ENCODE data around the gene OR7G2. TPM values are rescaled to one million over a fixed set of nuclear protein-coding genes. Genes with fewer than 3 reads are reported as not detected.

The OR7G2 gene
- total and polyA plus RNA-seq, 9 of the 15 experiments (the other 6 are each of a cell fraction or from before 2014, with no cell fraction given): 0.20 TPM; not detected in 8

DNA sequence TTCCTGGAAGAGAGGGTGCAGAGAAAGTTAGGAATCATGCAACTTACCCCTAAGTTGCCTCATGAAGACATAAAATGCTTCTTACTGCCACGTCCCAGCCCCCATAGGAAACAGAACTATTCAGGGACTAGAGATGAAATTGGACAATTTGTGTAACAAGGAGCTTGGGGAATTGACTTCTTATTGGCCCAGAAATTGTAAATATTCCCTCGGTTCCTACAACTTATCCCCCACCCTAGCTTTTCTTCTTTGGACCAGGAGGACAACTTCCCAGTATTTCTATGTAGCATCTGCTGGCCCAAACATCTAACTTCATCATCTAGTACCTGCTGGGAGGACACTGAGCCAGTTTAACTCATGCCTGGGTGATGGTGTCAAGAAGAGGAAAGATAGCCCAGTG is 20.5 kb downstream of the OR7G2 start, which contains the start of gene OR1M1 (continued):
- TF ChIP-seq TCF7 (IDR thresholded peaks at IDR 0.05; ENCODE audit: borderline replicate concordance) (no peak), RBM15 (IDR thresholded peaks at IDR 0.05; ENCODE audit: insufficient read depth, low read length) (no peak), PHB (CRISPR knock-in tag; IDR thresholded peaks at IDR 0.05) (no peak), BCLAF1 (IDR thresholded peaks at IDR 0.05; ENCODE audit: borderline replicate concordance in 1 of 2, control insufficient read depth in 1 of 2, low read depth in 2 of 2, low read length in 1 of 2) (no peak), PATZ1 (CRISPR knock-in tag; IDR thresholded peaks at IDR 0.05; ENCODE audit: borderline replicate concordance) (no peak), NCOA1 (IDR thresholded peaks at IDR 0.05; ENCODE audit: low read depth) (no peak), TSC22D4 (tag; IDR thresholded peaks at IDR 0.05) (no peak), ZNF830 (CRISPR knock-in tag; IDR thresholded peaks at IDR 0.05) (no peak), TCF15 (CRISPR knock-in tag; IDR thresholded peaks at IDR 0.05) (no peak), PPARD (CRISPR knock-in tag; IDR thresholded peaks at IDR 0.05) (no peak)
- TF ChIP-seq, protein P1, sequence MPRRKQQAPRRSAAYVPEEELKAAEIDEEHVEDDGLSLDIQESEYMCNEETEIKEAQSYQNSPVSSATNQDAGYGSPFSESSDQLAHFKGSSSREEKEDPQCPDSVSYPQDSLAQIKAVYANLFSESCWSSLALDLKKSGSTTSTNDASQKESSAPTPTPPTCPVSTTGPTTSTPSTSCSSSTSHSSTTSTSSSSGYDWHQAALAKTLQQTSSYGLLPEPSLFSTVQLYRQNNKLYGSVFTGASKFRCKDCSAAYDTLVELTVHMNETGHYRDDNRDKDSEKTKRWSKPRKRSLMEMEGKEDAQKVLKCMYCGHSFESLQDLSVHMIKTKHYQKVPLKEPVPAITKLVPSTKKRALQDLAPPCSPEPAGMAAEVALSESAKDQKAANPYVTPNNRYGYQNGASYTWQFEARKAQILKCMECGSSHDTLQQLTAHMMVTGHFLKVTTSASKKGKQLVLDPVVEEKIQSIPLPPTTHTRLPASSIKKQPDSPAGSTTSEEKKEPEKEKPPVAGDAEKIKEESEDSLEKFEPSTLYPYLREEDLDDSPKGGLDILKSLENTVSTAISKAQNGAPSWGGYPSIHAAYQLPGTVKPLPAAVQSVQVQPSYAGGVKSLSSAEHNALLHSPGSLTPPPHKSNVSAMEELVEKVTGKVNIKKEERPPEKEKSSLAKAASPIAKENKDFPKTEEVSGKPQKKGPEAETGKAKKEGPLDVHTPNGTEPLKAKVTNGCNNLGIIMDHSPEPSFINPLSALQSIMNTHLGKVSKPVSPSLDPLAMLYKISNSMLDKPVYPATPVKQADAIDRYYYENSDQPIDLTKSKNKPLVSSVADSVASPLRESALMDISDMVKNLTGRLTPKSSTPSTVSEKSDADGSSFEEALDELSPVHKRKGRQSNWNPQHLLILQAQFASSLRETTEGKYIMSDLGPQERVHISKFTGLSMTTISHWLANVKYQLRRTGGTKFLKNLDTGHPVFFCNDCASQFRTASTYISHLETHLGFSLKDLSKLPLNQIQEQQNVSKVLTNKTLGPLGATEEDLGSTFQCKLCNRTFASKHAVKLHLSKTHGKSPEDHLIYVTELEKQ (CRISPR knock-in tag; IDR thresholded peaks at IDR 0.05): no peak

Measured in K562 (cell line).